ENCODE measurements around the gene TBL1XR1. TPM values are rescaled to one million over a fixed set of nuclear protein-coding genes. Genes with fewer than 3 reads are reported as not detected.
A peak's percentile ranks its signal among the peaks of the same experiment; 100 is the strongest.

Gene TBL1XR1
- total and polyA plus RNA-seq, 2 of the 8 experiments (the other 6 are each of a cell fraction or from before 2014, with no cell fraction given) = 28.1 to 147 TPM

- Histone ChIP-seq H3K14ac (ENCODE audit: insufficient read length) (no peak overlapping the region), H2BK12ac (ENCODE audit: low read depth, low read length) (no peak overlapping the region), H3K4me2 (ENCODE audit: insufficient read depth in 1 of 2, low read depth in 2 of 2, low read length in 2 of 2) (no peak overlapping the region), H3K4ac (replicated peaks; ENCODE audit: insufficient read length, low read depth, low read length) (no peak overlapping the region), H3K27me3 (replicated peaks in 1 of 4; ENCODE audit: control insufficient read depth in 3 of 4, extremely low read depth in 1 of 4, insufficient read depth in 3 of 4, low read length in 3 of 4) (no peaks in the 10 kb centered on the region), H2BK5ac (ENCODE audit: low read depth, low read length) (no peak overlapping the region), H3K23me2 (ENCODE audit: low read depth, low read length) (no peaks in the 10 kb centered on the region), H2BK15ac (ENCODE audit: low read length) (no peak overlapping the region), H3K79me1 (ENCODE audit: low read depth, low read length) (no peaks in the 10 kb centered on the region), H4K8ac (ENCODE audit: extremely low read depth, insufficient read depth, low read length) (no peak overlapping the region), H3K9me3 (ENCODE audit: insufficient read depth in 2 of 2, low read depth in 1 of 2, low read length in 1 of 2) (no peaks in the 10 kb centered on the region), H2BK20ac (ENCODE audit: low read length) (no peak overlapping the region), H4K5ac (ENCODE audit: insufficient read length, low read depth, low read length) (no peak overlapping the region), H3K4me3 (ENCODE audit: extremely low read depth in 1 of 4, insufficient read depth in 2 of 4, low read depth in 3 of 4, low read length in 4 of 4) (no peak overlapping the region), H3K23ac (ENCODE audit: insufficient read length) (no peak overlapping the region), H3K9ac (replicated peaks in 1 of 4; ENCODE audit: extremely low read depth in 1 of 4, low read depth in 3 of 4, low read length in 3 of 4) (no peak overlapping the region), H3K56ac (replicated peaks; ENCODE audit: insufficient read length, low read depth, low read length) (no peak overlapping the region), H3K79me2 (ENCODE audit: control insufficient read depth in 1 of 2, insufficient read depth in 2 of 2, low read length in 2 of 2) (peaks cover 0 to 5% of the 10 kb centered on the region in 2 experiments; a peak in 1 of 4 replicates), H2BK120ac (replicated peaks; ENCODE audit: low read depth, low read length) (no peak overlapping the region), H3K4me1 (replicated peaks in 1 of 4; ENCODE audit: control insufficient read depth in 3 of 4, insufficient read depth in 4 of 4, low read length in 3 of 4) (peaks cover 0 to 4% (median 0%) of the 10 kb centered on the region in 4 experiments; a peak in 3 of 7 replicates), H4K20me1 (replicated peaks in 1 of 2; ENCODE audit: control insufficient read depth in 1 of 2, insufficient read depth in 2 of 2, low read length in 2 of 2) (peaks cover 1 to 3% of the 10 kb centered on the region in 2 experiments), H3K27ac (ENCODE audit: low read depth, low read length) (no peak overlapping the region), H2AFZ (ENCODE audit: low read length) (no peak overlapping the region), H3K36me3 (ENCODE audit: control insufficient read depth in 2 of 4, insufficient read depth in 4 of 4, low read length in 3 of 4) (peaks cover 2 to 49% (median 17%) of the 10 kb centered on the region in 4 experiments; a peak in 7 of 8 replicates), H3K18ac (ENCODE audit: extremely low read depth, low read length) (no peak overlapping the region), H4K91ac (replicated peaks; ENCODE audit: insufficient read length, low read length) (no peak overlapping the region), H2AK5ac (ENCODE audit: low read depth, low read length) (no peak overlapping the region)
- POLR2A ChIA-PET (ENCODE audit: partially characterized antibody) = interaction anchor here (1.0 kb wide), 1 partner anchor 149 kb away, joined by 3 read pairs; no protein-coding TSS in a partner anchor
- TF ChIP-seq EGR1 (IDR thresholded peaks at IDR 0.05; ENCODE audit: borderline replicate concordance, low read depth, low read length) = no peak
- TF ChIP-seq BACH1 (IDR thresholded peaks at IDR 0.05; ENCODE audit: low read length) = 0 out of 2 replicates have a peak, but pooled peaks have one; percentile 34
- DNase-seq (ENCODE audit: low read depth in 1 of 2, low spot score in 2 of 2) (no peak), FAIRE-seq (no peak)
- CTCF ChIA-PET (ENCODE audit: partially characterized antibody) = interaction anchor here (1.1 kb wide), 1 partner anchor 11 kb away, joined by 3 read pairs; no protein-coding TSS in a partner anchor
- WGBS, 2 experiments (ENCODE audit: extremely low coverage in 1 of 2, insufficient coverage in 1 of 2, insufficient read length in 1 of 2, insufficient replicate concordance in 2 of 2, low coverage in 1 of 2, low lambda C conversion rate in 2 of 2, missing lambda C conversion rate in 1 of 2) = 94% methylated on average over 4 of the region's 4 CpGs; no CpG with 5 or more reads in 1 of the 2 experiments
These were observed 157.6 kb downstream of the TBL1XR1 start for GRCh38 chr3:177039490-177040274.

Measured in H1 (cell line).